NCI-H1930 (cell line): Measurements from ENCODE around the gene SCRN3.
"Not testable (repeated sequence)": the region's sequence is repeated elsewhere in the genome, so short reads cannot be mapped to it uniquely, and the experiment has no call there.

Experiments used
- DNase-seq, 2 experiments: peaks; one replicate each; lab custom pipeline; 2025; lab: John Stamatoyannopoulos, UW

Gene SCRN3

GRCh38 chr2:174410039-174410438 is 14.5 kb downstream of the SCRN3 start:
- not testable (repeated sequence) for DNase-seq

GRCh38 chr2:174412256-174412655 is 16.7 kb downstream of the SCRN3 start:
- no peak for DNase-seq

- no peak for DNase-seq
Observed at GRCh38 chr2:174428214-174428613, 32.7 kb downstream of the SCRN3 start.

- DNase-seq = no peak
Observed at GRCh38 chr2:174430066-174430465, 34.5 kb downstream of the SCRN3 start.

GRCh38 chr2:174431902-174432301 is 36.4 kb downstream of the SCRN3 start:
- DNase-seq = no peak

- DNase-seq = no peak
Observed at GRCh38 chr2:174436351-174436750, 40.8 kb downstream of the SCRN3 start.

GRCh38 chr2:174438146-174438886 is 42.8 kb downstream of the SCRN3 start:
- DNase-seq = no peak

GRCh38 chr2:174439323-174439722 is 43.8 kb downstream of the SCRN3 start:
- DNase-seq = no peak

GRCh38 chr2:174439950-174440349 is 44.4 kb downstream of the SCRN3 start:
- DNase-seq = no peak

GRCh38 chr2:174442546-174443510 is 47.3 kb downstream of the SCRN3 start:
- DNase-seq = no peak

- no peak for DNase-seq
Observed at GRCh38 chr2:174444761-174445160, 49.2 kb downstream of the SCRN3 start.

- DNase-seq = no peak
Observed at GRCh38 chr2:174445248-174445647, 49.7 kb downstream of the SCRN3 start.

- no peak for DNase-seq
Observed at GRCh38 chr2:174446531-174446930, 51.0 kb downstream of the SCRN3 start.

GRCh38 chr2:174449033-174449432 is 53.5 kb downstream of the SCRN3 start:
- no peak for DNase-seq

GRCh38 chr2:174450021-174450816 is 54.7 kb downstream of the SCRN3 start:
- no peak for DNase-seq

GRCh38 chr2:174454566-174454965 is 59.0 kb downstream of the SCRN3 start:
- no peak for DNase-seq

- DNase-seq = no peak
Observed at GRCh38 chr2:174461221-174461620, 65.7 kb downstream of the SCRN3 start.

- peak in 1 of 2 experiments; percentile 39 for DNase-seq
Observed at GRCh38 chr2:174465327-174465726, 69.8 kb downstream of the SCRN3 start.

GRCh38 chr2:174473796-174474195 is 78.3 kb downstream of the SCRN3 start:
- DNase-seq = no peak

GRCh38 chr2:174477759-174478158 is 82.2 kb downstream of the SCRN3 start:
- peak; percentile 28 to 69 for DNase-seq
